Osteocyte (in vitro differentiated cells): ENCODE measurements around the gene PLXNC1. TPM values are rescaled to one million over a fixed set of nuclear protein-coding genes. Genes with fewer than 3 reads are reported as not detected.
"Not testable (repeated sequence)": the region's sequence is repeated elsewhere in the genome, so short reads cannot be mapped to it uniquely, and the experiment has no call there.

ENCODE experiments used
- DNase-seq: peaks from one replicate; pipeline ENCODE4 v3.0.0; 2021; ENCODE audit warnings: mixed read lengths; ENCODE audit not compliant: unreplicated experiment; ENCODE audit errors: extremely low spot score
- H3K27ac Mint-ChIP-seq: one replicate; pipeline ENCODE4 v1.8.0; 2021; ENCODE audit warnings: mild to moderate bottlenecking, mixed read lengths; ENCODE audit not compliant: unreplicated experiment
- H3K27me3 Mint-ChIP-seq: one replicate; pipeline ENCODE4 v1.8.0; 2021; ENCODE audit warnings: mixed read lengths; ENCODE audit not compliant: unreplicated experiment
- H3K36me3 Mint-ChIP-seq: one replicate; pipeline ENCODE4 v1.8.0; 2021; ENCODE audit warnings: mixed read lengths; ENCODE audit not compliant: unreplicated experiment
- H3K4me1 Mint-ChIP-seq: one replicate; pipeline ENCODE4 v1.8.0; 2021; ENCODE audit warnings: mixed read lengths; ENCODE audit not compliant: unreplicated experiment
- H3K4me3 Mint-ChIP-seq: one replicate; pipeline ENCODE4 v1.8.0; 2021; ENCODE audit warnings: mild to moderate bottlenecking, moderate library complexity, mixed read lengths; ENCODE audit not compliant: unreplicated experiment
- H3K9me3 Mint-ChIP-seq: one replicate; pipeline ENCODE4 v1.8.0; 2021; ENCODE audit warnings: mixed read lengths; ENCODE audit not compliant: unreplicated experiment
- CTCF ChIP-seq: fragments of 200-600 bp; sonication (generic); IDR thresholded peaks from 2 replicates; pipeline ENCODE4 v1.5.0; 2021; ENCODE audit warnings: antibody characterized with exemption, mild to moderate bottlenecking, moderate library complexity
- total RNA-seq: library from RNA; stranded (reverse); gene quantifications from 2 replicates; pipeline ENCODE4 v1.2.1, GENCODE V29; 2021

PLXNC1 gene
- total RNA-seq, 1 donor from 2014 or later = 0.32 TPM

GRCh38 chr12:94308612-94309011 lies 160.2 kb downstream of the PLXNC1 start:
- no peaks in the 10 kb centered on the region for H3K4me1 Mint-ChIP-seq
- H3K9me3 Mint-ChIP-seq = no peaks in the 10 kb centered on the region
- no peaks in the 10 kb centered on the region for H3K27me3 Mint-ChIP-seq
- no peak overlapping the region for H3K27ac Mint-ChIP-seq
- DNase-seq = no peak
- no peak overlapping the region for H3K4me3 Mint-ChIP-seq
- peaks cover 13% of the 10 kb centered on the region for H3K36me3 Mint-ChIP-seq
- TF ChIP-seq CTCF = no peak

DNA sequence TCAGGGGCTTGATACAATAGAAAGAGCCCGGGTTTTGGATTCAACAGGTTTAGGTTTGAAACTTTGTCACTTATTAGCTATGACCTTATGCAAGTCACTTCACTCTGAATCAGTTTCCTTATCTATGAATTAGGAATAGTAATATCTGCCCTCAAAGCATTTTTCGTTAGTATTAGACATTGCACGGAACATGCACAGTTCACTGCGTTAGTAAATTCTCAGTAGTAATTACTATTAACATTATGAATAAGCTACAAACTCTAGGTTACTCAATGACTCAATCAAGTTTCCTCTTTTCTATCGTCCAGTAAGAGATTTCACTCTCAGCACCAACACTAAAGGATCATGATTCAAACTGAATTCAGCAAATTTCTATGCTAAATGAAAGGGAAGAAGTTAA lies 161.0 kb downstream of the PLXNC1 start:
- no peak for TF ChIP-seq CTCF
- H3K9me3 Mint-ChIP-seq = no peaks in the 10 kb centered on the region
- peaks cover 13% of the 10 kb centered on the region for H3K36me3 Mint-ChIP-seq
- DNase-seq = no peak
- H3K4me1 Mint-ChIP-seq = no peaks in the 10 kb centered on the region
- no peak overlapping the region for H3K27ac Mint-ChIP-seq
- H3K27me3 Mint-ChIP-seq = no peaks in the 10 kb centered on the region
- no peak overlapping the region for H3K4me3 Mint-ChIP-seq

- no peak for TF ChIP-seq CTCF
- no peak for DNase-seq
- Mint-ChIP-seq H3K27me3 (no peaks in the 10 kb centered on the region), H3K9me3 (peaks cover 4% of the 10 kb centered on the region), H3K4me3 (no peak overlapping the region), H3K4me1 (no peaks in the 10 kb centered on the region), H3K27ac (no peak overlapping the region), H3K36me3 (peaks cover 17% of the 10 kb centered on the region)
Measured at GRCh38 chr12:94312378-94312777, 164.0 kb downstream of the PLXNC1 start.

DNA sequence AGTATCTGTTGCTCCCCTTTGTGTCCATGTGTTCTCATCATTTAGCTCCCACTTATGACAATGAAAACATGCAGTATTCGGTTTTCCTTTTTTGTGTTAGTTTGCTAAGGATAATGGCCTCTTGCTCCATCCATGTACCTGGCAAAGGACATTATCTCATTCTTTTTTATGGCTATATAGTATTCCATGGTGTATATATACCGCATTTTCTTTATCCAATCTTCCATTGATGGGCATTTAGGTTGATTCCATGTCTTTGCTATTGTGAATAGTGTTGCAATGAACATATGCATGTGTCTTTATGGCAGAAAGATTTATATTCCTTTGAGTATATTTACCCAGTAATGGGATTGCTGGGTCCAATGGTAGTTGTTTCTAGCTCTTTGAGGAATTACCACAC lies 168.2 kb downstream of the PLXNC1 start:
- not testable (repeated sequence) for H3K27me3 Mint-ChIP-seq, H3K4me1 Mint-ChIP-seq, H3K27ac Mint-ChIP-seq, DNase-seq, H3K4me3 Mint-ChIP-seq
- peaks cover 38% of the 10 kb centered on the region for H3K9me3 Mint-ChIP-seq
- peaks cover 30% of the 10 kb centered on the region for H3K36me3 Mint-ChIP-seq

- no peak for DNase-seq
- H3K4me1 Mint-ChIP-seq = no peaks in the 10 kb centered on the region
- H3K4me3 Mint-ChIP-seq = no peak overlapping the region
- peaks cover 38% of the 10 kb centered on the region for H3K9me3 Mint-ChIP-seq
- H3K36me3 Mint-ChIP-seq = peaks cover 28% of the 10 kb centered on the region
- no peak overlapping the region for H3K27ac Mint-ChIP-seq
- no peak for TF ChIP-seq CTCF
- no peaks in the 10 kb centered on the region for H3K27me3 Mint-ChIP-seq
Measured at GRCh38 chr12:94318181-94318580, 169.8 kb downstream of the PLXNC1 start.

DNA sequence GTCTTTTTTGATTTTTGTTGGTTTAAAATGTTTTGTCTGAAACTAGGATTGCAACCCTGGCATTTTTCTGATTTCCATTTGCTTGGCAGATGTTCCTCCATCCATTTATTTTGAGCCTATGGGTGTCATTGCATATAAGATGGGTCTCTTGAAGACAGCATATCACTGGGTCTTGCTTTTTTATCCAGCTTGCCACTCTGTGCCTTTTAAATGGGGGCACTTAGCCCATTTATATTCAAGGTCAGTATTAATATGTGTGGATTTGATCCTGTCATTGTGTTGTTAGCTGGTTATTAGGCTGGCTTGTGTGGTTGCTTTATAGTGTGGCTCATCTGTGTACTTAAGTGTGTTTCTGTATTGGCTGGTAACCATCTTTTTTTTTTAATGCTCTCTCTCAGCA lies 171.7 kb downstream of the PLXNC1 start:
- Mint-ChIP-seq H3K9me3 (peaks cover 42% of the 10 kb centered on the region), H3K36me3 (peaks cover 40% of the 10 kb centered on the region)
- no peak for TF ChIP-seq CTCF

More for the DNA sequence above, 171.7 kb downstream of the PLXNC1 start:
- Mint-ChIP-seq H3K27ac (no peak overlapping the region), H3K4me3 (no peak overlapping the region), H3K4me1 (no peaks in the 10 kb centered on the region), H3K27me3 (no peaks in the 10 kb centered on the region)
- no peak for DNase-seq
